SK-N-SH (cell line): ENCODE results near the gene CCP110. TPM values are rescaled to one million over a fixed set of nuclear protein-coding genes. Genes with fewer than 3 reads are reported as not detected.

Source experiments
- CTCF ChIA-PET: fragments of 300-600, 350-600 bp; formaldehyde crosslinking; extraction: SDS; loops from one replicate; lab custom pipeline; 2021; lab: Yijun Ruan, JAX
- POLR2A ChIA-PET: fragments of 350-600 bp; sonication (Branson Sonifier 250); formaldehyde crosslinking; extraction: SDS; loops from one replicate; lab custom pipeline; 2020; ENCODE audit warnings: antibody characterized with exemption, inconsistent platforms; lab: Yijun Ruan, JAX
- DNase-seq: peaks from one replicate; pipeline ENCODE4 v3.0.0; 2012
- H2AFZ ChIP-seq: fragments of 200-600 bp; sonication (generic); 2 replicates; pipeline ENCODE4 v1.8.1; 2016; ENCODE audit warnings: antibody characterized with exemption, mild to moderate bottlenecking, low read depth
- H3F3A ChIP-seq: fragments of 200-600 bp; sonication (generic); replicated peaks from 2 replicates; pipeline ENCODE3; 2016; ENCODE audit warnings: antibody characterized with exemption, mild to moderate bottlenecking; ENCODE audit not compliant: insufficient read depth
- H3K27ac ChIP-seq, 2 experiments: fragments of 200-500 bp in 1 of 2; fragments of 200-600 bp in 1 of 2; sonication (Bioruptor generic) in 1 of 2; sonication (generic), shearing (Covaris generic) in 1 of 2; 2 replicates each; pipeline versions ENCODE4 v1.5.1 to v1.6.1; 2014 to 2016; ENCODE audit warnings: low read depth in 2 of 2, inconsistent platforms in 1 of 2, low read length in 1 of 2, mild to moderate bottlenecking in 1 of 2, mixed read lengths in 1 of 2
- H3K27me3 ChIP-seq: fragments of 200-600 bp; sonication (generic), shearing (Covaris generic); 2 replicates; pipeline ENCODE4 v1.6.1; 2016; ENCODE audit warnings: mixed run types; ENCODE audit not compliant: insufficient read depth
- H3K36me3 ChIP-seq, 2 experiments: fragments of 200-500 bp in 1 of 2; fragments of 200-600 bp in 1 of 2; sonication (Bioruptor generic) in 1 of 2; sonication (generic) in 1 of 2; replicated peaks in 1 of 2; 2 replicates each; pipeline versions ENCODE3 to v1.5.1; 2014 to 2016; ENCODE audit warnings: low read length in 1 of 2, mild to moderate bottlenecking in 1 of 2; ENCODE audit not compliant: insufficient read depth in 2 of 2, control insufficient read depth in 1 of 2
- H3K4me1 ChIP-seq, 2 experiments: fragments of 200-500 bp in 1 of 2; fragments of 200-600 bp in 1 of 2; sonication (Bioruptor generic) in 1 of 2; sonication (generic), shearing (Covaris generic) in 1 of 2; 2 replicates each; pipeline versions ENCODE4 v1.5.1 to v1.6.1; 2014 to 2016; ENCODE audit warnings: low read depth in 1 of 2, low read length in 1 of 2, mixed run types in 1 of 2; ENCODE audit not compliant: insufficient read depth in 2 of 2, control insufficient read depth in 1 of 2
- H3K4me2 ChIP-seq: fragments of 200-600 bp; sonication (generic), shearing (Covaris generic); 2 replicates; pipeline ENCODE4 v1.6.1; 2017; ENCODE audit warnings: mixed run types
- H3K4me3 ChIP-seq, 2 experiments: fragments of 200-500 bp in 1 of 2; fragments of 200-600 bp in 1 of 2; sonication (Bioruptor generic) in 1 of 2; sonication (generic), shearing (Covaris generic) in 1 of 2; 2 replicates each; pipeline versions ENCODE4 v1.5.1 to v1.8.1; 2014 to 2016; ENCODE audit warnings: low read depth in 2 of 2, inconsistent platforms in 1 of 2, low read length in 1 of 2, mild to moderate bottlenecking in 1 of 2, mixed read lengths in 1 of 2, moderate library complexity in 1 of 2
- H3K79me2 ChIP-seq: fragments of 200-600 bp; sonication (generic); 2 replicates; pipeline ENCODE4 v1.8.1; 2017; ENCODE audit warnings: mild to moderate bottlenecking; ENCODE audit not compliant: insufficient read depth
- H3K9ac ChIP-seq: fragments of 200-600 bp; sonication (generic); 2 replicates; pipeline ENCODE4 v1.6.1; 2017; ENCODE audit warnings: mixed run types
- H3K9me2 ChIP-seq: fragments of 200-600 bp; sonication (generic); 2 replicates; pipeline ENCODE4 v1.6.1; 2017; ENCODE audit warnings: mixed run types
- H3K9me3 ChIP-seq: fragments of 200-600 bp; sonication (generic); 2 replicates; pipeline ENCODE4 v1.6.1; 2017; ENCODE audit warnings: mixed run types, mild to moderate bottlenecking, moderate library complexity
- H4K20me1 ChIP-seq: fragments of 200-600 bp; sonication (generic); 2 replicates; pipeline ENCODE4 v1.6.1; 2017; ENCODE audit warnings: mild to moderate bottlenecking, mixed run types; ENCODE audit not compliant: insufficient read depth
- ELF1 ChIP-seq: IDR thresholded peaks from 2 replicates; pipeline ENCODE4 v1.4.0; 2012
- EZH2phosphoT487 ChIP-seq: fragments of 200-600 bp; sonication (generic); IDR thresholded peaks from 2 replicates; pipeline ENCODE4 v1.6.1; 2017; ENCODE audit warnings: low read depth, mixed run types, mild to moderate bottlenecking, antibody characterized with exemption, moderate library complexity, borderline replicate concordance
- IRF3 ChIP-seq: fragments of 150-350 bp; IDR thresholded peaks from 2 replicates; pipeline ENCODE4 v1.6.1; 2016; ENCODE audit warnings: mild to moderate bottlenecking, low read depth, low read length
- REST ChIP-seq: IDR thresholded peaks from 2 replicates; pipeline ENCODE4 v1.6.1; 2012; ENCODE audit warnings: mild to moderate bottlenecking, low read depth, low read length, moderate library complexity
- RFX5 ChIP-seq: IDR thresholded peaks from 2 replicates; pipeline ENCODE4 v1.6.1; 2012; ENCODE audit warnings: mild to moderate bottlenecking, improper control_type of control experiment, low read length
- RXRA ChIP-seq: IDR thresholded peaks from 2 replicates; pipeline ENCODE4 v1.4.0; 2012; ENCODE audit warnings: low read depth, mild to moderate bottlenecking, borderline replicate concordance
- TCF12 ChIP-seq: IDR thresholded peaks from 2 replicates; pipeline ENCODE4 v1.4.0; 2012
- USF1 ChIP-seq: IDR thresholded peaks from 2 replicates; pipeline ENCODE4 v1.4.0; 2012; ENCODE audit warnings: low read depth, borderline replicate concordance
- ZBTB33 ChIP-seq: IDR thresholded peaks from 2 replicates; pipeline ENCODE4 v1.4.0; 2012; ENCODE audit warnings: low read depth, borderline replicate concordance
- WGBS: methylation state at CpG from one replicate; pipeline ENCODE4 v1.1.6; 2017; ENCODE audit warnings: low lambda C conversion rate; 5-methylcytosine and 5-hydroxymethylcytosine counted together
- polyA plus RNA-seq, 3 experiments: library from polyadenylated mRNA; depleted of rRNA; stranded (reverse); fragments of >200 nt; gene quantifications; 2 replicates each; pipeline ENCODE4 v1.2.3, GENCODE V29; 2012

Gene CCP110
- polyA plus RNA-seq, 1 of the 3 experiments (the other 2 are of a cell fraction): 5.4 TPM

GRCh38 chr16:19521471-19522396, 2.0 kb upstream of the CCP110 start, which contains the start of gene GDE1 (continued):
- TF ChIP-seq REST: no peak
- 0 out of 2 replicates have a peak, but pooled peaks have one; percentile 29 for TF ChIP-seq RFX5
- TF ChIP-seq EZH2phosphoT487: no peak
- TF ChIP-seq ELF1: peak; percentile 68
- TF ChIP-seq RXRA: no peak
- no peak for TF ChIP-seq ZBTB33

- Histone ChIP-seq H3K9me2 (no peaks in the 10 kb centered on the region), H3F3A (peaks cover 7% of the 10 kb centered on the region), H3K27me3 (no peaks in the 10 kb centered on the region), H3K27ac (peak overlapping the region; percentile 71 to 80; a peak in 3 of 4 replicates), H3K4me3 (peak overlapping the region; percentile 89 to 94), H4K20me1 (no peaks in the 10 kb centered on the region), H3K4me2 (peak overlapping the region; percentile 92), H3K4me1 (peaks cover 8 to 23% of the 10 kb centered on the region in 2 experiments; a peak in 3 of 4 replicates), H3K9me3 (no peaks in the 10 kb centered on the region), H3K36me3 (peaks cover 0 to 6% of the 10 kb centered on the region in 2 experiments), H2AFZ (peak overlapping the region; percentile 88), H3K79me2 (peaks cover 71% of the 10 kb centered on the region), H3K9ac (no peak overlapping the region)
- ChIA-PET CTCF (no interaction called here), POLR2A (no interaction called here)
- no peak for DNase-seq
- WGBS: 29% methylated on average over 5 of the region's 5 CpGs
- TF ChIP-seq IRF3: no peak
- no peak for TF ChIP-seq TCF12
- no peak for TF ChIP-seq USF1
- no peak for TF ChIP-seq EZH2phosphoT487
Observed at GRCh38 chr16:19522397-19522732, 1.4 kb upstream of the CCP110 start.
